ENCODE data around the gene ZNF518B.

- TF ChIP-seq CTCF (conservative IDR thresholded peaks at IDR 0.05; ENCODE audit: low read length) (no peak), EZH2phosphoT487 (IDR thresholded peaks at IDR 0.05; ENCODE audit: borderline replicate concordance) (no peak)
These were observed 14.2 kb downstream of the ZNF518B start for GRCh38 chr4:10442976-10443375.
